H1 (cell line): Measurements from ENCODE around the gene SCMH1. TPM values are rescaled to one million over a fixed set of nuclear protein-coding genes. Genes with fewer than 3 reads are reported as not detected.

Experiments
- CTCF ChIA-PET: fragments of 300-600 bp; sonication (Branson Sonifier 250); formaldehyde crosslinking; loops from one replicate; lab custom pipeline; 2021; ENCODE audit not compliant: partially characterized antibody; lab: Charles Lee
- POLR2A ChIA-PET: fragments of 300-600 bp; sonication (Branson Sonifier 250); formaldehyde crosslinking; loops from one replicate; lab custom pipeline; 2021; ENCODE audit warnings: inconsistent platforms; ENCODE audit not compliant: partially characterized antibody; lab: Charles Lee
- DNase-seq, 2 experiments: peaks; one replicate each; pipeline versions ENCODE4 v3.0.0 to v3.0.0-alpha.2; 2010 to 2022; ENCODE audit warnings: low spot score in 2 of 2, low read depth in 1 of 2, mixed read lengths in 1 of 2
- FAIRE-seq: peaks from 2 replicates; lab custom pipeline; 2011; peaks lifted over from hg19 to GRCh38; lab: Jason Lieb, UNC
- H2AFZ ChIP-seq: 2 replicates; pipeline ENCODE4 v1.8.1; 2012; ENCODE audit warnings: low read length, inconsistent platforms
- H2AK5ac ChIP-seq: 2 replicates; pipeline ENCODE4 v1.6.1; 2013; ENCODE audit warnings: low read depth, low read length
- H2BK120ac ChIP-seq: replicated peaks from 2 replicates; pipeline ENCODE3; 2013; ENCODE audit warnings: low read depth, low read length, inconsistent platforms
- H2BK12ac ChIP-seq: 2 replicates; pipeline ENCODE4 v1.6.1; 2013; ENCODE audit warnings: low read depth, low read length
- H2BK15ac ChIP-seq: 2 replicates; pipeline ENCODE4 v1.6.1; 2013; ENCODE audit warnings: low read length
- H2BK20ac ChIP-seq: 2 replicates; pipeline ENCODE4 v1.6.1; 2013; ENCODE audit warnings: low read length
- H2BK5ac ChIP-seq: 2 replicates; pipeline ENCODE4 v1.6.1; 2013; ENCODE audit warnings: low read depth, low read length
- H3K14ac ChIP-seq: 2 replicates; pipeline ENCODE4 v1.6.1; 2013; ENCODE audit warnings: inconsistent platforms; ENCODE audit not compliant: insufficient read length
- H3K18ac ChIP-seq: 2 replicates; pipeline ENCODE4 v1.6.1; 2013; ENCODE audit warnings: low read length; ENCODE audit errors: extremely low read depth
- H3K23ac ChIP-seq: 2 replicates; pipeline ENCODE4 v1.6.1; 2013; ENCODE audit warnings: inconsistent platforms; ENCODE audit not compliant: insufficient read length
- H3K23me2 ChIP-seq: 2 replicates; pipeline ENCODE4 v1.6.1; 2013; ENCODE audit warnings: low read depth, low read length
- H3K27ac ChIP-seq: 2 replicates; pipeline ENCODE4 v1.6.1; 2011; ENCODE audit warnings: low read depth, low read length, inconsistent platforms
- H3K27me3 ChIP-seq, 4 experiments: replicated peaks in 1 of 4; 1 replicate in 1 of 4; 2 replicates in 3 of 4; pipeline versions ENCODE4 v1.6.1 to v1.8.1; 2011 to 2013; ENCODE audit warnings: low read length in 3 of 4, mild to moderate bottlenecking in 3 of 4, inconsistent platforms in 2 of 4, mixed read lengths in 2 of 4, moderate library complexity in 1 of 4; ENCODE audit not compliant: control insufficient read depth in 3 of 4, insufficient read depth in 3 of 4; ENCODE audit errors: extremely low read depth in 1 of 4
- H3K36me3 ChIP-seq, 4 experiments: 2 replicates each; pipeline versions ENCODE4 v1.6.1 to v1.8.1; 2011 to 2013; ENCODE audit warnings: mild to moderate bottlenecking in 4 of 4, low read length in 3 of 4, moderate library complexity in 2 of 4, control low read depth in 1 of 4, inconsistent platforms in 1 of 4; ENCODE audit not compliant: insufficient read depth in 4 of 4, control insufficient read depth in 2 of 4
- H3K4ac ChIP-seq: replicated peaks from 2 replicates; pipeline ENCODE3; 2013; ENCODE audit warnings: low read length, low read depth, mixed read lengths, inconsistent platforms; ENCODE audit not compliant: insufficient read length
- H3K4me1 ChIP-seq, 4 experiments: replicated peaks in 1 of 4; 1 replicate in 1 of 4; 2 replicates in 3 of 4; pipeline versions ENCODE4 v1.6.1 to v1.8.1; 2011 to 2013; ENCODE audit warnings: low read length in 3 of 4, inconsistent platforms in 2 of 4, mixed read lengths in 1 of 4; ENCODE audit not compliant: insufficient read depth in 4 of 4, control insufficient read depth in 3 of 4
- H3K4me2 ChIP-seq, 2 experiments: 2 replicates each; pipeline versions ENCODE4 v1.6.1 to v1.8.1; 2011 to 2013; ENCODE audit warnings: low read depth in 2 of 2, low read length in 2 of 2, control low read depth in 1 of 2, inconsistent platforms in 1 of 2, mild to moderate bottlenecking in 1 of 2; ENCODE audit not compliant: insufficient read depth in 1 of 2
- H3K4me3 ChIP-seq, 4 experiments: fragments of 200-600, 300-600 bp in 1 of 4; sonication (generic), shearing (Covaris generic), sonication (Bioruptor Twin) in 1 of 4; 2 replicates each; pipeline versions ENCODE4 v1.5.1 to v1.8.1; 2011 to 2016; ENCODE audit warnings: low read length in 4 of 4, low read depth in 3 of 4, control low read depth in 2 of 4, inconsistent platforms in 2 of 4, mild to moderate bottlenecking in 2 of 4, mixed read lengths in 1 of 4, moderate library complexity in 1 of 4; ENCODE audit not compliant: insufficient read depth in 2 of 4; ENCODE audit errors: extremely low read depth in 1 of 4
- H3K56ac ChIP-seq: replicated peaks from 2 replicates; pipeline ENCODE3; 2013; ENCODE audit warnings: low read depth, mild to moderate bottlenecking, mixed read lengths, low read length, inconsistent platforms; ENCODE audit not compliant: insufficient read length
- H3K79me1 ChIP-seq: 2 replicates; pipeline ENCODE4 v1.6.1; 2013; ENCODE audit warnings: low read depth, low read length, control low read depth
- H3K79me2 ChIP-seq, 2 experiments: 2 replicates each; pipeline versions ENCODE4 v1.6.1 to v1.8.1; 2012 to 2013; ENCODE audit warnings: low read length in 2 of 2, mild to moderate bottlenecking in 2 of 2, inconsistent platforms in 1 of 2; ENCODE audit not compliant: insufficient read depth in 2 of 2, control insufficient read depth in 1 of 2
- H3K9ac ChIP-seq, 4 experiments: replicated peaks in 1 of 4; 1 replicate in 1 of 4; 2 replicates in 3 of 4; pipeline versions ENCODE4 v1.6.1 to v1.8.1; 2011 to 2013; ENCODE audit warnings: low read depth in 3 of 4, low read length in 3 of 4, control low read depth in 2 of 4, mild to moderate bottlenecking in 2 of 4, moderate library complexity in 2 of 4, inconsistent platforms in 1 of 4; ENCODE audit errors: extremely low read depth in 1 of 4
- H3K9me3 ChIP-seq, 2 experiments: 2 replicates each; pipeline versions ENCODE4 v1.6.1 to v1.8.1; 2012 to 2013; ENCODE audit warnings: mild to moderate bottlenecking in 2 of 2, moderate library complexity in 2 of 2, control low read depth in 1 of 2, inconsistent platforms in 1 of 2, low read depth in 1 of 2, low read length in 1 of 2, mixed read lengths in 1 of 2; ENCODE audit not compliant: insufficient read depth in 2 of 2
- H4K20me1 ChIP-seq, 2 experiments: replicated peaks in 1 of 2; 2 replicates each; pipeline versions ENCODE3 to v1.8.1; 2011 to 2013; ENCODE audit warnings: inconsistent platforms in 2 of 2, low read length in 2 of 2, mild to moderate bottlenecking in 1 of 2; ENCODE audit not compliant: insufficient read depth in 2 of 2, control insufficient read depth in 1 of 2
- H4K5ac ChIP-seq: 2 replicates; pipeline ENCODE4 v1.6.1; 2013; ENCODE audit warnings: low read length, low read depth, mixed read lengths, inconsistent platforms; ENCODE audit not compliant: insufficient read length
- H4K8ac ChIP-seq: 2 replicates; pipeline ENCODE4 v1.8.0; 2013; ENCODE audit warnings: mild to moderate bottlenecking, moderate library complexity, low read length, inconsistent platforms; ENCODE audit not compliant: insufficient read depth; ENCODE audit errors: extremely low read depth
- H4K91ac ChIP-seq: replicated peaks from 2 replicates; pipeline ENCODE3; 2013; ENCODE audit warnings: low read length, mixed read lengths, inconsistent platforms; ENCODE audit not compliant: insufficient read length
- BACH1 ChIP-seq: IDR thresholded peaks from 2 replicates; pipeline ENCODE4 v1.6.1; 2012; ENCODE audit warnings: low read length, improper control_type of control experiment
- WGBS, 2 experiments: shearing (Covaris generic) in 1 of 2; methylation state at CpG; one replicate each; pipeline versions ENCODE4 v1.1.6 to v1.1.7; 2013 to 2015; ENCODE audit warnings: low lambda C conversion rate in 2 of 2, mixed read lengths in 2 of 2, inconsistent platforms in 1 of 2, low coverage in 1 of 2, missing lambda C conversion rate in 1 of 2; ENCODE audit not compliant: insufficient replicate concordance in 2 of 2, insufficient coverage in 1 of 2, insufficient read length in 1 of 2; ENCODE audit errors: extremely low coverage in 1 of 2, missing lambda C conversion rate in 1 of 2; 5-methylcytosine and 5-hydroxymethylcytosine counted together
- polyA plus RNA-seq, 7 experiments: library from polyadenylated mRNA; depleted of rRNA in 3 of 7; stranded (reverse) in 5 of 7; unstranded in 2 of 7; fragments of >200 nt in 5 of 7; fragments of 200-250 nt in 2 of 7; gene quantifications; 1 replicate in 5 of 7; 2 replicates in 1 of 7; 4 replicates in 1 of 7; pipeline versions ENCODE4 v1.2.1 to v1.2.3, GENCODE V29; 2011 to 2013; ENCODE audit warnings: missing spikeins in 2 of 7, mixed read lengths in 2 of 7
- total RNA-seq: library from RNA; stranded (reverse); fragmentation: NEBNext Ultra II Directional; extraction: Animal tissue kit (Norgen Biotek cat#: 25700); gene quantifications from 2 replicates; pipeline ENCODE4 v1.2.1, GENCODE V29; 2021

Gene SCMH1
- total and polyA plus RNA-seq, 2 of the 8 experiments (the other 6 are each of a cell fraction or from before 2014, with no cell fraction given): 16.6 to 30.7 TPM

- H3K23ac ChIP-seq: no peak overlapping the region
- no peak overlapping the region for H3K9ac ChIP-seq
- no peaks in the 10 kb centered on the region for H4K20me1 ChIP-seq
- H3K79me2 ChIP-seq: no peaks in the 10 kb centered on the region
- no peak overlapping the region for H2BK5ac ChIP-seq
- no peak overlapping the region for H3K56ac ChIP-seq
- no peak overlapping the region for H2BK12ac ChIP-seq
- no peak overlapping the region for H2BK15ac ChIP-seq
- 100% methylated on average over 1 of the region's 1 CpG; no CpG with 5 or more reads in 1 of the 2 experiments for WGBS, 2 experiments
- no peak for DNase-seq
- H3K14ac ChIP-seq: no peak overlapping the region
- H3K27me3 ChIP-seq: no peaks in the 10 kb centered on the region
- no peak overlapping the region for H3K4ac ChIP-seq
- no peak overlapping the region for H2AFZ ChIP-seq
- no peak overlapping the region for H4K5ac ChIP-seq
- H4K91ac ChIP-seq: no peak overlapping the region
- H3K23me2 ChIP-seq: no peaks in the 10 kb centered on the region
- no peak overlapping the region for H4K8ac ChIP-seq
- H2BK120ac ChIP-seq: no peak overlapping the region
- no peak for FAIRE-seq
- H3K9me3 ChIP-seq: no peaks in the 10 kb centered on the region
- H3K4me3 ChIP-seq: no peak overlapping the region
- H2BK20ac ChIP-seq: no peak overlapping the region
- H3K18ac ChIP-seq: no peak overlapping the region
- ChIA-PET CTCF (interaction anchor here (0.5 kb wide), 1 partner anchor 181 kb away, joined by 4 read pairs; no protein-coding TSS in a partner anchor), POLR2A (interaction anchor here (1.0 kb wide), 1 partner anchor 8 kb away, joined by 3 read pairs; no protein-coding TSS in a partner anchor)
- no peaks in the 10 kb centered on the region for H3K79me1 ChIP-seq
- no peaks in the 10 kb centered on the region for H3K36me3 ChIP-seq
- no peak overlapping the region for H2AK5ac ChIP-seq
- peaks cover 0 to 3% (median 0%) of the 10 kb centered on the region in 4 experiments; a peak in 1 of 7 replicates for H3K4me1 ChIP-seq
- H3K27ac ChIP-seq: no peak overlapping the region
- H3K4me2 ChIP-seq: no peak overlapping the region
- TF ChIP-seq BACH1: no peak
Observed at GRCh38 chr1:41101076-41101475, 141.0 kb downstream of the SCMH1 start.
